K562 (cell line): ENCODE measurements around the gene HYAL3. TPM values are rescaled to one million over a fixed set of nuclear protein-coding genes. Genes with fewer than 3 reads are reported as not detected.
A peak's percentile ranks its signal among the peaks of the same experiment; 100 is the strongest.

Experiments
- ATF1 ChIP-seq, 2 experiments: fragments of 450-650 bp in 1 of 2; IDR thresholded peaks; 2 replicates each; pipeline ENCODE4 v1.6.1; 2016; ENCODE audit warnings: missing compliant biosample characterization in 1 of 2, missing genetic modification characterization in 1 of 2
- ATF6 ChIP-seq: sonication (generic); formaldehyde crosslinking; IDR thresholded peaks from 2 replicates; pipeline ENCODE4 v1.4.0; 2020; ENCODE audit warnings: mild to moderate bottlenecking, missing genetic modification reagents
- BHLHE40 ChIP-seq: IDR thresholded peaks from 2 replicates; pipeline ENCODE4 v1.6.1; 2011; ENCODE audit warnings: low read length, improper control_type of control experiment
- CBX1 ChIP-seq: sonication (generic); IDR thresholded peaks from 2 replicates; pipeline ENCODE4 v1.6.1; 2016; ENCODE audit warnings: antibody characterized with exemption, low read depth, mild to moderate bottlenecking
- CREB3 ChIP-seq: fragments of 450-650 bp; conservative IDR thresholded peaks from 2 replicates; pipeline ENCODE4 v1.6.1; 2016; ENCODE audit warnings: missing genetic modification characterization, low read depth, mild to moderate bottlenecking, missing compliant biosample characterization, moderate library complexity
- E2F3 ChIP-seq: fragments of 250-450 bp; sonication (Bioruptor Pico); IDR thresholded peaks from 2 replicates; pipeline ENCODE4 v1.4.0; 2020; ENCODE audit warnings: mild to moderate bottlenecking
- NCOA4 ChIP-seq: fragments of 450-650 bp; IDR thresholded peaks from 2 replicates; pipeline ENCODE4 v1.6.1; 2018; ENCODE audit warnings: mild to moderate bottlenecking; ENCODE audit not compliant: partially characterized antibody
- PHF8 ChIP-seq: fragments of 200-600 bp; sonication (generic); IDR thresholded peaks from 2 replicates; pipeline ENCODE4 v1.6.1; 2012; ENCODE audit warnings: mixed run types, mild to moderate bottlenecking, inconsistent platforms, low read length, moderate library complexity, borderline replicate concordance
- POLR2AphosphoS2 ChIP-seq: IDR thresholded peaks from 2 replicates; pipeline ENCODE4 v1.6.1; 2012; ENCODE audit warnings: low read length, improper control_type of control experiment
- SMARCA4 ChIP-seq: fragments of 450-650 bp; IDR thresholded peaks from 2 replicates; pipeline ENCODE4 v1.6.1; 2016
- SMARCC2 ChIP-seq: fragments of 450-650 bp; IDR thresholded peaks from 2 replicates; pipeline ENCODE4 v1.6.1; 2017; ENCODE audit warnings: antibody characterized with exemption, moderate library complexity, mild to moderate bottlenecking, low read depth
- SREBF2 ChIP-seq: sonication (generic); formaldehyde crosslinking; IDR thresholded peaks from 2 replicates; pipeline ENCODE4 v1.4.0; 2020; ENCODE audit warnings: mild to moderate bottlenecking, missing genetic modification reagents
- ZBTB40 ChIP-seq, 2 experiments: fragments of 450-650 bp in 1 of 2; sonication (generic) in 1 of 2; formaldehyde crosslinking in 1 of 2; IDR thresholded peaks; 2 replicates each; pipeline versions ENCODE4 v1.7.1 to v1.9.0; 2016 to 2022; ENCODE audit warnings: inconsistent platforms in 1 of 2, mild to moderate bottlenecking in 1 of 2, missing genetic modification reagents in 1 of 2
- ZNF12 ChIP-seq: sonication (generic); formaldehyde crosslinking; IDR thresholded peaks from 2 replicates; pipeline ENCODE4 v1.4.0; 2020; ENCODE audit warnings: mild to moderate bottlenecking, missing genetic modification reagents
- ZNF212 ChIP-seq: fragments of 450-650 bp; formaldehyde crosslinking; IDR thresholded peaks from 2 replicates; pipeline ENCODE4 v1.4.0; 2020; ENCODE audit warnings: mild to moderate bottlenecking
- polyA plus RNA-seq, 8 experiments: library from polyadenylated mRNA; depleted of rRNA in 4 of 8; stranded (reverse) in 5 of 8; unstranded in 3 of 8; fragments of >200 nt; fragmentation: Nextera tagmentation in 2 of 8; fragmentation: Illumina TruSeq in 1 of 8; extraction: Ambion mirVana in 2 of 8; extraction: Trizol in 1 of 8; gene quantifications; 2 replicates each; pipeline versions ENCODE4 v1.2.1 to v1.2.3, GENCODE V29; 2011 to 2014; ENCODE audit warnings: inconsistent platforms in 1 of 8, missing spikeins in 1 of 8
- total RNA-seq, 7 experiments: library from RNA; depleted of rRNA in 6 of 7; stranded (reverse); fragments of >200 nt in 6 of 7; fragmentation: Illumina TruSeq in 2 of 7; extraction: Trizol in 2 of 7; gene quantifications; 2 replicates each; pipeline versions ENCODE4 v1.2.1 to v1.2.3, GENCODE V29; 2011 to 2021; ENCODE audit warnings: low replicate concordance in 1 of 7

Gene HYAL3
- total and polyA plus RNA-seq, 9 of the 15 experiments (the other 6 are each of a cell fraction or from before 2014, with no cell fraction given), result 0.38 to 9.1 (median 6.8) TPM

- TF ChIP-seq ATF6 (CRISPR knock-in tag), result no peak
- TF ChIP-seq CBX1, result 0 out of 2 replicates have a peak, but pooled peaks have one; percentile 27
- TF ChIP-seq CREB3 (tag), result no peak
- peak; percentile 72; the same call in 1 of the 2 replicates for TF ChIP-seq PHF8
- no peak for TF ChIP-seq ATF1 (CRISPR knock-in tag; IDR thresholded peaks at IDR 0.05)
- TF ChIP-seq ATF1 (tag; IDR thresholded peaks at IDR 0.05), result 0 out of 2 replicates have a peak, but pooled peaks have one; percentile 30
- TF ChIP-seq POLR2AphosphoS2, result no peak
- TF ChIP-seq E2F3 (CRISPR knock-in tag), result no peak
- TF ChIP-seq ZBTB40 (IDR thresholded peaks at IDR 0.05), result 0 out of 2 replicates have a peak, but pooled peaks have one; percentile 44
- no peak for TF ChIP-seq ZBTB40 (CRISPR knock-in tag; IDR thresholded peaks at IDR 0.05)
- no peak for TF ChIP-seq ZNF212 (CRISPR knock-in tag)
- no peak for TF ChIP-seq SREBF2 (CRISPR knock-in tag)
- no peak for TF ChIP-seq ZNF12
- TF ChIP-seq SMARCA4, result no peak
- TF ChIP-seq NCOA4, result no peak
- 0 out of 2 replicates have a peak, but pooled peaks have one; percentile 6 for TF ChIP-seq BHLHE40
- no peak for TF ChIP-seq SMARCC2
These were observed 41.5 kb upstream of the HYAL3 start, which contains the start of gene RASSF1 (continued) for GRCh38 chr3:50340448-50341329.
